Measurements from ENCODE around the gene NCOR2. TPM values are rescaled to one million over a fixed set of nuclear protein-coding genes. Genes with fewer than 3 reads are reported as not detected.

The NCOR2 gene
- total and polyA plus RNA-seq, 2 of the 4 experiments (the other 2 are of a cell fraction) = 12.9 to 40.8 TPM

GRCh38 chr12:124551268-124552144 is 15.9 kb downstream of the NCOR2 start:
- Histone ChIP-seq H3K4ac (ENCODE audit: low read depth, low read length) (no peak overlapping the region), H2AK9ac (replicated peaks; ENCODE audit: low read depth, low read length, poor library complexity) (peak overlapping the region; percentile 12), H3K9ac (ENCODE audit: low read depth, low read length) (no peak overlapping the region; the same call in 1 of the 2 replicates), H3K23ac (ENCODE audit: low read depth, low read length) (peak overlapping the region; percentile 24; the same call in 1 of the 2 replicates), H2AFZ (replicated peaks; ENCODE audit: low read length, poor library complexity) (no peak overlapping the region), H3K9me1 (ENCODE audit: insufficient read depth, low read length) (peaks cover 10% of the 10 kb centered on the region; the same call in 1 of the 2 replicates), H4K20me1 (ENCODE audit: insufficient read depth, low read length) (peaks cover 98% of the 10 kb centered on the region), H2AK5ac (ENCODE audit: low read depth, low read length) (peak overlapping the region; percentile 10; the same call in 1 of the 2 replicates), H3K79me1 (ENCODE audit: low read depth in 1 of 2, low read length in 2 of 2) (peaks cover 20 to 97% of the 10 kb centered on the region in 2 experiments), H2BK120ac (ENCODE audit: low read depth, low read length) (no peak overlapping the region), H3K27ac (ENCODE audit: insufficient read depth, low read length) (0 out of 2 replicates have a peak overlapping the region, but pooled peaks have one; percentile 14), H3K36me3 (ENCODE audit: control insufficient read depth, insufficient read depth, low read length) (no peaks in the 10 kb centered on the region), H2BK20ac (ENCODE audit: low read depth, low read length) (no peak overlapping the region), H3K18ac (ENCODE audit: low read depth, low read length) (no peak overlapping the region), H3K4me1 (ENCODE audit: control insufficient read depth, insufficient read depth, low read length) (peaks cover 19% of the 10 kb centered on the region), H2BK15ac (ENCODE audit: low read depth, low read length) (no peak overlapping the region), H2BK5ac (ENCODE audit: low read depth, low read length, poor library complexity, severe bottlenecking) (no peak overlapping the region), H3K4me3 (ENCODE audit: insufficient read depth, low read depth, low read length) (no peak overlapping the region), H3K14ac (replicated peaks; ENCODE audit: low read depth, low read length) (no peak overlapping the region), H4K5ac (ENCODE audit: low read depth, low read length) (no peak overlapping the region), H3K56ac (ENCODE audit: extremely low read depth, insufficient read depth, low read length) (no peak overlapping the region), H3K27me3 (ENCODE audit: control insufficient read depth, insufficient read depth, low read length) (no peaks in the 10 kb centered on the region), H3K4me2 (ENCODE audit: low read depth, low read length) (no peak overlapping the region), H3K9me3 (ENCODE audit: control insufficient read depth, insufficient read depth, low read length) (no peaks in the 10 kb centered on the region), H4K91ac (ENCODE audit: insufficient read depth, low read depth, low read length) (no peak overlapping the region), H4K8ac (ENCODE audit: low read depth in 2 of 2, low read length in 2 of 2) (no peak overlapping the region)
- in situ Hi-C loops (cut with MboI; ENCODE audit: low sequenced_read_pairs) = no loop called here
- no TSS peak for BruUV-seq (replicated peaks)
- 53% methylated on average over 9 of the region's 25 CpGs; no CpG with 5 or more reads in 1 of the 2 experiments for WGBS, 2 experiments (ENCODE audit: extremely low coverage in 2 of 2, insufficient read length in 1 of 2)
- intact Hi-C loops (cut with micrococcal nuclease) = no loop called here
- DNase-seq = peak; percentile 33
- ATAC-seq (ENCODE audit: low read depth) = peak; percentile 23
- ChIA-PET CTCF (no interaction called here), POLR2A (ENCODE audit: unreplicated experiment) (interaction anchor here (0.5 to 0.6 kb wide), 2 partner anchors 9 to 46 kb away, joined by 3 to 8 read pairs; no protein-coding TSS in a partner anchor)
- dilution Hi-C loops (cut with HindIII; ENCODE audit: low sequenced_read_pairs, unreplicated experiment) = no loop called here
- TF ChIP-seq, protein P1, sequence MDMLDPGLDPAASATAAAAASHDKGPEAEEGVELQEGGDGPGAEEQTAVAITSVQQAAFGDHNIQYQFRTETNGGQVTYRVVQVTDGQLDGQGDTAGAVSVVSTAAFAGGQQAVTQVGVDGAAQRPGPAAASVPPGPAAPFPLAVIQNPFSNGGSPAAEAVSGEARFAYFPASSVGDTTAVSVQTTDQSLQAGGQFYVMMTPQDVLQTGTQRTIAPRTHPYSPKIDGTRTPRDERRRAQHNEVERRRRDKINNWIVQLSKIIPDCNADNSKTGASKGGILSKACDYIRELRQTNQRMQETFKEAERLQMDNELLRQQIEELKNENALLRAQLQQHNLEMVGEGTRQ (IDR thresholded peaks at IDR 0.05; ENCODE audit: low read depth, low read length) = no peak
- TF ChIP-seq CHD1 (IDR thresholded peaks at IDR 0.05; ENCODE audit: low read depth, low read length) (no peak), FOS (IDR thresholded peaks at IDR 0.05; ENCODE audit: low read depth, low read length) (no peak), MAZ (IDR thresholded peaks at IDR 0.05; ENCODE audit: borderline replicate concordance, low read depth, low read length) (no peak), MAFK (IDR thresholded peaks at IDR 0.05; ENCODE audit: low read depth, low read length) (no peak), NFE2L2 (IDR thresholded peaks at IDR 0.05; ENCODE audit: low read depth, low read length) (no peak), CTCF (conservative IDR thresholded peaks at IDR 0.05; ENCODE audit: low read depth, low read length) (no peak), RCOR1 (IDR thresholded peaks at IDR 0.05; ENCODE audit: insufficient replicate concordance, low read length) (no peak), BHLHE40 (IDR thresholded peaks at IDR 0.05; ENCODE audit: low read depth, low read length) (no peak), MXI1 (IDR thresholded peaks at IDR 0.05; ENCODE audit: borderline replicate concordance, low read depth, low read length) (no peak), SMC3 (IDR thresholded peaks at IDR 0.05; ENCODE audit: low read depth, low read length) (no peak), POLR2A (IDR thresholded peaks at IDR 0.05; ENCODE audit: low read depth, low read length) (no peak), RFX5 (IDR thresholded peaks at IDR 0.05; ENCODE audit: low read depth, low read length) (no peak), ELK1 (IDR thresholded peaks at IDR 0.05; ENCODE audit: borderline replicate concordance, low read depth, low read length) (no peak)

Measured in IMR-90 (cell line).